Measurements from ENCODE around the gene MYO6. TPM values are rescaled to one million over a fixed set of nuclear protein-coding genes. Genes with fewer than 3 reads are reported as not detected.

MYO6 gene
- total RNA-seq, 2 experiments from 2014 or later = 0.85 to 1.1 TPM

DNA sequence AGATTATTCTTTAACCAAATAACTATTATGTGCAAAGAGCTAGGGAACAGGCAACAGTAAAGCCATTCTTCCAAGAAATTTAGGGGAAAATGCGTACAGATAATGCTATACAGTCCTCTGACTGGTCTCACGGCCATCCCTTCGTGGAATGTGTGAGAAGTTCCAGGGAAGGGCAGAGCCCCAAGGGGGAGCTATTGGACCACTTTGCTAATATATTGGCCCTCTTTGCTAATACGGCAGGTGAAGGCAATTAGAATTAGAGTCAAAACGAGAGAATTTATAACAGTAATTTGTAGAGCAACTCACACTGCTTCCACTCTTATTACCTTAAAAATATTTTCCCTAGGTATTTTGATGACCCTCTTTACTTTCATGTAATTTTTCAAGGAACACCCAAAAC lies 183.0 kb downstream of the MYO6 start:
- peaks cover 6% of the 10 kb centered on the region for H3K4me1 Mint-ChIP-seq (ENCODE audit: low read depth)
- H3K9me3 Mint-ChIP-seq = no peaks in the 10 kb centered on the region
- H3K27ac ChIP-seq (ENCODE audit: low read depth in 1 of 2, low read length in 2 of 2) = no peak overlapping the region
- peaks cover 11% of the 10 kb centered on the region for H3K4me1 ChIP-seq (ENCODE audit: insufficient read depth, low read length)
- DNase-seq (no peak), ATAC-seq (ENCODE audit: poor library complexity) (no peak)
- POLR2A ChIA-PET = no interaction called here
- no peaks in the 10 kb centered on the region for H3K9me3 ChIP-seq (ENCODE audit: control insufficient read depth in 1 of 2, insufficient read depth in 1 of 2, low read length in 2 of 2)
- no peak overlapping the region for H3K4me3 Mint-ChIP-seq
- peaks cover 4 to 21% of the 10 kb centered on the region in 2 experiments for H3K27me3 ChIP-seq (ENCODE audit: control insufficient read depth in 1 of 2, insufficient read depth in 2 of 2, low read length in 2 of 2)
- H3K36me3 Mint-ChIP-seq (ENCODE audit: low read depth) = no peaks in the 10 kb centered on the region
- no peak overlapping the region for H3K4me3 ChIP-seq (ENCODE audit: low read length)
- H3K27ac Mint-ChIP-seq = no peak overlapping the region
- CTCF ChIA-PET = no interaction called here
- TF ChIP-seq, protein P1, sequence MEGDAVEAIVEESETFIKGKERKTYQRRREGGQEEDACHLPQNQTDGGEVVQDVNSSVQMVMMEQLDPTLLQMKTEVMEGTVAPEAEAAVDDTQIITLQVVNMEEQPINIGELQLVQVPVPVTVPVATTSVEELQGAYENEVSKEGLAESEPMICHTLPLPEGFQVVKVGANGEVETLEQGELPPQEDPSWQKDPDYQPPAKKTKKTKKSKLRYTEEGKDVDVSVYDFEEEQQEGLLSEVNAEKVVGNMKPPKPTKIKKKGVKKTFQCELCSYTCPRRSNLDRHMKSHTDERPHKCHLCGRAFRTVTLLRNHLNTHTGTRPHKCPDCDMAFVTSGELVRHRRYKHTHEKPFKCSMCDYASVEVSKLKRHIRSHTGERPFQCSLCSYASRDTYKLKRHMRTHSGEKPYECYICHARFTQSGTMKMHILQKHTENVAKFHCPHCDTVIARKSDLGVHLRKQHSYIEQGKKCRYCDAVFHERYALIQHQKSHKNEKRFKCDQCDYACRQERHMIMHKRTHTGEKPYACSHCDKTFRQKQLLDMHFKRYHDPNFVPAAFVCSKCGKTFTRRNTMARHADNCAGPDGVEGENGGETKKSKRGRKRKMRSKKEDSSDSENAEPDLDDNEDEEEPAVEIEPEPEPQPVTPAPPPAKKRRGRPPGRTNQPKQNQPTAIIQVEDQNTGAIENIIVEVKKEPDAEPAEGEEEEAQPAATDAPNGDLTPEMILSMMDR (IDR thresholded peaks at IDR 0.05) = no peak
- peaks cover 23% of the 10 kb centered on the region for H3K27me3 Mint-ChIP-seq
- intact Hi-C loops (cut with DNase I, micrococcal nuclease) = loop anchor here in 1 of 2 experiments (10.0 kb wide), 1 partner anchor 1533 kb away; the partner anchor contains the start of gene HTR1B
- H3K36me3 ChIP-seq (ENCODE audit: insufficient read depth, low read length) = no peaks in the 10 kb centered on the region

DNA sequence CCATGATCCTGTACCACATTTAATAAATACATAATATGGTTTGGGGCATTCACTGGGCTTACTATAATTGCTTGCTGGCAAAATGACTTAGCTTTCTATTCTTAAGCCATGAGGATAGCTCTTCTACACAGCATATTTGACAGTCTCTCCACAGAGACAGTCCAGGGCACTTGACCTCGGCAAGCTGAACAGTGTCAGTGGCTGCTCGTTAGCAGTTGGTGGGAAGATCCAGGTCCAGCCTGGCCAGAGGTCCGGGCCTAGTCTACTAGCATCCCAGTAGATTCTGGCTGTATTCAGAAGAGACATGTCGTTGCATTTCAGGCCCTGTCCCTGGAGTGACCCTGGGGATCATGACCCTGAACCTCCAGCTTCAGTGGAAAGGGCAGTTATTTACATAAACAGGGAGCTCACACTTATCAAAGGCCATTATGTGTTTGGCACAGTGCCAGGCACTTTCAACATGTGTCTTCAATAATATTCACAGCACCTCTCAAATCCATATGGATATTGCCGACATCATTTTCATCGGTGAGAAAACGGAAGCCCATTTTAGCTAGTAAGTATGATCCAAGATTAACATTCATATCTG lies 184.4 kb downstream of the MYO6 start:
- Histone ChIP-seq H3K27ac (ENCODE audit: low read depth in 1 of 2, low read length in 2 of 2) (no peak overlapping the region), H3K4me3 (ENCODE audit: low read length) (no peak overlapping the region), H3K27me3 (ENCODE audit: control insufficient read depth in 1 of 2, insufficient read depth in 2 of 2, low read length in 2 of 2) (peaks cover 4 to 21% of the 10 kb centered on the region in 2 experiments), H3K4me1 (ENCODE audit: insufficient read depth, low read length) (peaks cover 11% of the 10 kb centered on the region), H3K36me3 (ENCODE audit: insufficient read depth, low read length) (no peaks in the 10 kb centered on the region), H3K9me3 (ENCODE audit: control insufficient read depth in 1 of 2, insufficient read depth in 1 of 2, low read length in 2 of 2) (no peaks in the 10 kb centered on the region)
- Mint-ChIP-seq H3K27me3 (peaks cover 23% of the 10 kb centered on the region), H3K4me1 (ENCODE audit: low read depth) (peaks cover 6% of the 10 kb centered on the region), H3K36me3 (ENCODE audit: low read depth) (no peaks in the 10 kb centered on the region), H3K4me3 (no peak overlapping the region), H3K9me3 (no peaks in the 10 kb centered on the region), H3K27ac (no peak overlapping the region)
- ChIA-PET CTCF (no interaction called here), POLR2A (no interaction called here)
- DNase-seq = no peak
- no peak for ATAC-seq (ENCODE audit: poor library complexity)
- intact Hi-C loops (cut with DNase I, micrococcal nuclease) = loop anchor here in 1 of 2 experiments (10.0 kb wide), 1 partner anchor 1531 kb away; the partner anchor contains the start of gene HTR1B
- TF ChIP-seq, protein P1 (IDR thresholded peaks at IDR 0.05) = no peak

DNA sequence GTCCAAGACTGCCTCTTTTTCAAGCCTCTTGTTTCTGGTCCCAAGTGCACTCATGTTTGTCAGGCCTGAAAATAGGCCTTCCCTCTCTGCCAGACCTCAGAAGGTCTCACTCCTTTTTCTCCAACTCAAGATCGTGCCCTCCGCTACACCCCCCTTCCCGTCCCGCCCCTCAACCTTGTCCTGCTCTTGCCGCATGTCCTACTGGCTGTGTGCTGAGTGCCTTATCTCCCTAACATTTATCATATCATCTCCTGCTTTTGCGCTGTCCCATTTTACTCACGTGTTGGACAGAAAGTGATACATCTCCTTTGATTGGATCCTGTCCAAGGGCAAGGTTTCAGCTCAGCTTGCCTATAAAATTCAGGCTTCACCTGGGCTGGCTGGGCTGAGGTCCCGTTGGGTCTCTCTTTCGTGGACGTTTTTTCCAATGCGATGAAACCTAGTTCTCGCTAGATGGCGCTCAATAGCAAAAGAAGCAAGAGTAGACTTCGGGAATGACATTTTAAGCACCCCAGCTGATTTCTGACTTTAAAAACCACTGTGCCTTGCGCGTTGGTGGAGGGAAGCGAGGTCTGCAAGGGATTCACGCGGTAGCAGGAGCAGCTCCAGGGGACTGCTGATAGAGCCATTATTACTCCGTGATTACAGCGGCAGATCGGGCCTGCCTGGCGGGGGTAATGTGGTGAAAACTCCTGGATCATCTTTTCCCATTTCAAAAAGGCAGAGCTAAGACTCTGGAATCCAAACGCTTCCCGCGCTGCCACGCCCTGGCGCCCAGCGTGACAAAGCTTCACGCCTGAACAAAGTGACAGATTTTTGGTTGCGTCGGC lies 185.8 kb downstream of the MYO6 start:
- Histone ChIP-seq H3K36me3 (ENCODE audit: insufficient read depth, low read length) (no peaks in the 10 kb centered on the region), H3K27me3 (ENCODE audit: control insufficient read depth in 1 of 2, insufficient read depth in 2 of 2, low read length in 2 of 2) (peaks cover 4 to 21% of the 10 kb centered on the region in 2 experiments), H3K27ac (ENCODE audit: low read depth in 1 of 2, low read length in 2 of 2) (no peak overlapping the region), H3K4me3 (ENCODE audit: low read length) (peak overlapping the region; percentile 31), H3K4me1 (ENCODE audit: insufficient read depth, low read length) (peaks cover 11% of the 10 kb centered on the region), H3K9me3 (ENCODE audit: control insufficient read depth in 1 of 2, insufficient read depth in 1 of 2, low read length in 2 of 2) (no peaks in the 10 kb centered on the region)
- Mint-ChIP-seq H3K9me3 (no peaks in the 10 kb centered on the region), H3K36me3 (ENCODE audit: low read depth) (no peaks in the 10 kb centered on the region), H3K27ac (no peak overlapping the region), H3K4me3 (peak overlapping the region; percentile 62), H3K27me3 (peaks cover 23% of the 10 kb centered on the region), H3K4me1 (ENCODE audit: low read depth) (peaks cover 6% of the 10 kb centered on the region)
- TF ChIP-seq, protein P1 (IDR thresholded peaks at IDR 0.05) = peak; percentile 53
- ChIA-PET POLR2A (interaction anchor here (0.6 kb wide), 1 partner anchor 164 kb away, joined by 3 read pairs; no protein-coding TSS in a partner anchor), CTCF (no interaction called here)
- DNase-seq (peak in 6 of 14 experiments; percentile 1 to 52 (median 32)), ATAC-seq (ENCODE audit: poor library complexity) (peak; percentile 51)
- intact Hi-C loops (cut with DNase I, micrococcal nuclease) = loop anchor here in 1 of 2 experiments (10.0 kb wide), 1 partner anchor 1530 kb away; the partner anchor contains the start of gene HTR1B

Data from CD4-positive, alpha-beta T cell (primary cell).